HCEC 1CT (cell line): ENCODE results near the gene STK10.

ENCODE experiments used
- DNase-seq: peaks from one replicate; pipeline ENCODE4 v3.0.0-alpha.2; 2017

The STK10 gene

GRCh38 chr5:172140866-172141265, 47.2 kb downstream of the STK10 start:
- DNase-seq, result no peak

GRCh38 chr5:172140120-172140519, 47.9 kb downstream of the STK10 start:
- DNase-seq, result no peak

GRCh38 chr5:172137046-172137445, 51.0 kb downstream of the STK10 start:
- no peak for DNase-seq

GRCh38 chr5:172133359-172134029, 54.5 kb downstream of the STK10 start:
- peak; percentile 95 for DNase-seq

- no peak for DNase-seq
Measured at GRCh38 chr5:172131690-172132089, 56.3 kb downstream of the STK10 start.

GRCh38 chr5:172129256-172129910, 58.6 kb downstream of the STK10 start:
- DNase-seq, result no peak

GRCh38 chr5:172127581-172127980, 60.4 kb downstream of the STK10 start:
- no peak for DNase-seq

GRCh38 chr5:172123269-172123692, 64.7 kb downstream of the STK10 start:
- DNase-seq, result peak; percentile 82

GRCh38 chr5:172119921-172120688, 67.9 kb downstream of the STK10 start:
- no peak for DNase-seq

GRCh38 chr5:172118891-172119290, 69.1 kb downstream of the STK10 start:
- no peak for DNase-seq

GRCh38 chr5:172117977-172118701, 69.9 kb downstream of the STK10 start:
- no peak for DNase-seq

GRCh38 chr5:172115541-172115982, 72.5 kb downstream of the STK10 start:
- no peak for DNase-seq

GRCh38 chr5:172114875-172115422, 73.1 kb downstream of the STK10 start:
- no peak for DNase-seq

- no peak for DNase-seq
Measured at GRCh38 chr5:172113036-172113435, 75.0 kb downstream of the STK10 start.

- peak; percentile 27 for DNase-seq
Measured at GRCh38 chr5:172111852-172112225, 76.2 kb downstream of the STK10 start.

GRCh38 chr5:172110921-172111851, 76.8 kb downstream of the STK10 start:
- no peak for DNase-seq

GRCh38 chr5:172110260-172110815, 77.7 kb downstream of the STK10 start:
- DNase-seq, result no peak

- DNase-seq, result no peak
Measured at GRCh38 chr5:172109749-172110148, 78.3 kb downstream of the STK10 start.

- peak; percentile 48 for DNase-seq
Measured at GRCh38 chr5:172107571-172107970, 80.5 kb downstream of the STK10 start.

GRCh38 chr5:172106511-172107356, 81.3 kb downstream of the STK10 start:
- no peak for DNase-seq
